B cell (primary cell): ENCODE results near the gene HLA-A. TPM values are rescaled to one million over a fixed set of nuclear protein-coding genes. Genes with fewer than 3 reads are reported as not detected.

ENCODE experiments used
- ATAC-seq: fragments of 200-7000 bp; cut with Tn5 transposase; one replicate; pipeline ENCODE4 v1.10.0; 2021; ENCODE audit warnings: low read depth, mild to moderate bottlenecking, moderate number of reproducible peaks, moderate library complexity
- CTCF ChIA-PET: fragments of 350-600 bp; sonication (Branson Sonifier 250); formaldehyde crosslinking; loops from one replicate; lab custom pipeline; 2021; ENCODE audit warnings: antibody characterized with exemption, inconsistent platforms; lab: Charles Lee
- POLR2A ChIA-PET: fragments of 350-600 bp; sonication (Branson Sonifier 250); formaldehyde crosslinking; loops from one replicate; lab custom pipeline; 2021; ENCODE audit warnings: antibody characterized with exemption; lab: Charles Lee
- DNase-seq: peaks from one replicate; pipeline ENCODE4 v3.0.0; 2013
- H2AFZ ChIP-seq: 2 replicates; pipeline ENCODE4 v1.6.1; 2012; ENCODE audit warnings: mild to moderate bottlenecking, low read depth, low read length; ENCODE audit not compliant: insufficient read depth, poor library complexity, severe bottlenecking
- H3K27ac ChIP-seq, 2 donors: 1 replicate in 1 of 2; 2 replicates in 1 of 2; pipeline ENCODE4 v1.5.1; 2012 to 2013; ENCODE audit warnings: low read length in 2 of 2, mild to moderate bottlenecking in 2 of 2, moderate library complexity in 1 of 2
- H3K27me3 ChIP-seq, 4 experiments: fragments of 200-600 bp in 1 of 4; sonication (generic) in 1 of 4; replicated peaks in 1 of 4; 1 replicate in 2 of 4; 2 replicates in 2 of 4; pipeline versions ENCODE4 v1.6.1 to v1.7.0; 2013 to 2016; ENCODE audit warnings: low read length in 3 of 4, mild to moderate bottlenecking in 2 of 4, mixed read lengths in 1 of 4, moderate library complexity in 1 of 4; ENCODE audit not compliant: insufficient read depth in 4 of 4, control insufficient read depth in 3 of 4; ENCODE audit errors: control extremely low read depth in 1 of 4
- H3K36me3 ChIP-seq, 2 experiments: replicated peaks in 1 of 2; 1 replicate in 1 of 2; 2 replicates in 1 of 2; pipeline versions ENCODE4 v1.6.1 to v1.7.1; 2013; ENCODE audit warnings: low read length in 1 of 2; ENCODE audit not compliant: insufficient read depth in 2 of 2, control insufficient read depth in 1 of 2; ENCODE audit errors: control extremely low read depth in 1 of 2, extremely low read depth in 1 of 2
- H3K4me1 ChIP-seq, 2 donors: fragments of 200-600 bp in 1 of 2; sonication (generic) in 1 of 2; 1 replicate in 1 of 2; 2 replicates in 1 of 2; pipeline versions ENCODE4 v1.5.1 to v1.6.1; 2013 to 2017; ENCODE audit warnings: low read length in 2 of 2; ENCODE audit not compliant: control insufficient read depth in 2 of 2, insufficient read depth in 2 of 2
- H3K4me2 ChIP-seq: replicated peaks from 2 replicates; pipeline ENCODE3; 2012; ENCODE audit warnings: mild to moderate bottlenecking, low read depth, low read length; ENCODE audit not compliant: poor library complexity, severe bottlenecking
- H3K4me3 ChIP-seq, 5 experiments: fragments of 200-600 bp in 1 of 5; sonication (generic) in 1 of 5; 1 replicate in 3 of 5; 2 replicates in 2 of 5; pipeline versions ENCODE4 v1.5.1 to v1.7.0; 2011 to 2016; ENCODE audit warnings: low read length in 4 of 5, mild to moderate bottlenecking in 4 of 5, low read depth in 2 of 5, control low read depth in 1 of 5, moderate library complexity in 1 of 5; ENCODE audit not compliant: insufficient read depth in 1 of 5; ENCODE audit errors: control extremely low read depth in 1 of 5, extremely low read depth in 1 of 5
- H3K79me2 ChIP-seq: fragments of 200-600 bp; sonication (generic); one replicate; pipeline ENCODE4 v1.6.0; 2016; ENCODE audit warnings: low read length; ENCODE audit not compliant: control insufficient read depth, insufficient read depth
- H3K9ac ChIP-seq: fragments of 200-600 bp; sonication (generic); 2 replicates; pipeline ENCODE4 v1.6.1; 2017; ENCODE audit warnings: mild to moderate bottlenecking, low read length, moderate library complexity
- H3K9me3 ChIP-seq, 3 donors: one replicate each; pipeline versions ENCODE4 v1.6.1 to v1.7.1; 2013; ENCODE audit warnings: low read length in 2 of 3; ENCODE audit not compliant: control insufficient read depth in 2 of 3, insufficient read depth in 1 of 3; ENCODE audit errors: control extremely low read depth in 1 of 3
- H4K20me1 ChIP-seq: 2 replicates; pipeline ENCODE4 v1.6.0; 2012; ENCODE audit warnings: mild to moderate bottlenecking, low read length; ENCODE audit not compliant: insufficient read depth, control insufficient read depth, poor library complexity, severe bottlenecking
- H3K27ac Mint-ChIP-seq: one replicate; pipeline ENCODE4 v1.8.0; 2021; ENCODE audit warnings: mixed read lengths
- H3K27me3 Mint-ChIP-seq: one replicate; pipeline ENCODE4 v1.8.0; 2021; ENCODE audit warnings: mixed read lengths
- H3K4me1 Mint-ChIP-seq: one replicate; pipeline ENCODE4 v1.8.0; 2021; ENCODE audit warnings: mixed read lengths
- H3K4me3 Mint-ChIP-seq: one replicate; pipeline ENCODE4 v1.8.0; 2021; ENCODE audit warnings: mixed read lengths
- H3K9me3 Mint-ChIP-seq: one replicate; pipeline ENCODE4 v1.8.0; 2022; ENCODE audit warnings: mixed read lengths; ENCODE audit not compliant: insufficient read depth
- EZH2 ChIP-seq: IDR thresholded peaks from 2 replicates; pipeline ENCODE4 v1.6.1; 2012; ENCODE audit warnings: borderline replicate concordance, low read depth, mild to moderate bottlenecking, moderate library complexity, low read length; ENCODE audit not compliant: insufficient read depth, poor library complexity, severe bottlenecking
- WGBS: methylation state at CpG from one replicate; pipeline ENCODE4 v1.1.5; 2013; ENCODE audit warnings: missing lambda C conversion rate; ENCODE audit not compliant: insufficient coverage; 5-methylcytosine and 5-hydroxymethylcytosine counted together
- intact Hi-C: fragments of 100-400 bp; cut with micrococcal nuclease; formaldehyde crosslinking; loops from one replicate; pipeline ENCODE4 v1.10.0; 2022
- polyA plus RNA-seq: library from polyadenylated mRNA; depleted of rRNA; stranded (reverse); fragments of >200 nt; gene quantifications from 2 replicates; pipeline ENCODE4 v1.2.3, GENCODE V29; 2012
- total RNA-seq, 2 donors: library from RNA; stranded (reverse); fragments of 120-200 nt in 1 of 2; gene quantifications; 1 replicate in 1 of 2; 2 replicates in 1 of 2; pipeline versions ENCODE4 v1.2.3 to v1.2.4, GENCODE V29; 2013 to 2022
- TF ChIP-seq, protein P1 (sequence below): fragments of 200-600 bp; IDR thresholded peaks from one replicate; pipeline ENCODE4 v1.8.0; 2022; ENCODE audit warnings: antibody characterized with exemption, mild to moderate bottlenecking

The HLA-A gene
- total and polyA plus RNA-seq, 2 donors (not counting 1 experiment from before 2014, with no cell fraction given), result 1,607 to 2,454 TPM

DNA sequence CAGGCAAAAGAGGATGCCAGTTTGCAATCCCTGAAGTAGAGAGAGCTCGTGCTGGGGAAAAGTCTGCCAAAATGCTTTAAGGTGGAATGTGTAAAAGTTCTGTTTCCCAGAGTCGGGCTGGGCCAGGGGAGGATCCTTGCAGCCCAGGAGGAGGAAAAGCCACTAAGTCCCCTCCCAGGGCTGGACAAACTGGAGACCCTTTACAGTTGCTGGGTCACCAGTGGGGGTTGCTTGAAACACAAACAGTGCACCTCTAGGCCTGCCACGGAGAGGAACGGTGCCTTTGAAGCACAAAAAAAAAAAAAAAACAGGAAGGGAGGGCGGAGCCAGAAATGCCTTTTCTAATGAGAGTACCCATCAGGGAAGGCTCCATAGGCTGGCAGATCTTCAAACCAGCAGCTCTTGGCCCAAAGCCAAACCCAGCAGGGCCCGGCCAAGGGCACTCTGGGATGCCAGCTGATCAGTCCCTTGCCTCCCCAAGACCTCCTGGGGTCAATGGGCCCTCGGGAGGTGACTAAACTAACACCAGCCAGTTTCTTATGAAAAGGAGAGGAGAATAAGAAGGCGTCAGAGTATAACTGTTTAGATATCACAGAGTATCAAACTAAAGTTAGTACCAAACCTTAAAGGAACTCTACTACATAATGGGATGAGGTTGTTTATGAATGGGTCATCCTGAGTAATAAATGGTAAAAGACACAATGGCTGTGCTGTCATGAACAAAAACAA lies 23.7 kb downstream of the HLA-A start:
- TF ChIP-seq, protein P1, sequence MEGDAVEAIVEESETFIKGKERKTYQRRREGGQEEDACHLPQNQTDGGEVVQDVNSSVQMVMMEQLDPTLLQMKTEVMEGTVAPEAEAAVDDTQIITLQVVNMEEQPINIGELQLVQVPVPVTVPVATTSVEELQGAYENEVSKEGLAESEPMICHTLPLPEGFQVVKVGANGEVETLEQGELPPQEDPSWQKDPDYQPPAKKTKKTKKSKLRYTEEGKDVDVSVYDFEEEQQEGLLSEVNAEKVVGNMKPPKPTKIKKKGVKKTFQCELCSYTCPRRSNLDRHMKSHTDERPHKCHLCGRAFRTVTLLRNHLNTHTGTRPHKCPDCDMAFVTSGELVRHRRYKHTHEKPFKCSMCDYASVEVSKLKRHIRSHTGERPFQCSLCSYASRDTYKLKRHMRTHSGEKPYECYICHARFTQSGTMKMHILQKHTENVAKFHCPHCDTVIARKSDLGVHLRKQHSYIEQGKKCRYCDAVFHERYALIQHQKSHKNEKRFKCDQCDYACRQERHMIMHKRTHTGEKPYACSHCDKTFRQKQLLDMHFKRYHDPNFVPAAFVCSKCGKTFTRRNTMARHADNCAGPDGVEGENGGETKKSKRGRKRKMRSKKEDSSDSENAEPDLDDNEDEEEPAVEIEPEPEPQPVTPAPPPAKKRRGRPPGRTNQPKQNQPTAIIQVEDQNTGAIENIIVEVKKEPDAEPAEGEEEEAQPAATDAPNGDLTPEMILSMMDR, result no peak
- TF ChIP-seq EZH2, result no peak
- Mint-ChIP-seq H3K4me3 (peak overlapping the region; percentile 79), H3K9me3 (no peaks in the 10 kb centered on the region), H3K4me1 (peaks cover 37% of the 10 kb centered on the region), H3K27me3 (no peaks in the 10 kb centered on the region), H3K27ac (peak overlapping the region; percentile 91)
- no peaks in the 10 kb centered on the region for H3K9me3 ChIP-seq
- peak overlapping the region; percentile 22 for H3K9ac ChIP-seq
- H3K27me3 ChIP-seq, result no peaks in the 10 kb centered on the region
- peaks cover 25 to 30% of the 10 kb centered on the region in 2 donors for H3K4me1 ChIP-seq
- H3K36me3 ChIP-seq, result no peaks in the 10 kb centered on the region
- DNase-seq (peak; percentile 62), ATAC-seq (peak; percentile 54)
- H2AFZ ChIP-seq, result peak overlapping the region; percentile 24
- peak overlapping the region in 4 of 5 experiments; percentile 38 to 65 (median 46) for H3K4me3 ChIP-seq
- CTCF ChIA-PET, result interaction anchor here (0.9 to 6.5 kb wide), 5 partner anchors 10 to 122 kb away, joined by 3 to 91 read pairs (median 12); no protein-coding TSS in a partner anchor
- 0% methylated on average over 4 of the region's 8 CpGs for WGBS
- H3K27ac ChIP-seq, result peak overlapping the region; percentile 47 to 66
- intact Hi-C loops, result loop anchor here (1.0 to 5.0 kb wide), 5 partner anchors 10 to 101 kb away; partner anchors contain the start of genes HLA-A and PPP1R11
- peaks cover 5% of the 10 kb centered on the region for H3K79me2 ChIP-seq
- H4K20me1 ChIP-seq, result no peaks in the 10 kb centered on the region
- peak overlapping the region; percentile 66 for H3K4me2 ChIP-seq
- POLR2A ChIA-PET, result interaction anchor here (0.6 to 2.9 kb wide), 8 partner anchors 9 to 137 kb away, joined by 3 to 15 read pairs (median 6); partner anchors contain the start of gene PPP1R11
